ENCODE data around the gene NMNAT2. TPM values are rescaled to one million over a fixed set of nuclear protein-coding genes. Genes with fewer than 3 reads are reported as not detected.

The NMNAT2 gene
- total and polyA plus RNA-seq, 3 donors from 2014 or later: 23.6 to 52.0 (median 45.7) TPM

DNA sequence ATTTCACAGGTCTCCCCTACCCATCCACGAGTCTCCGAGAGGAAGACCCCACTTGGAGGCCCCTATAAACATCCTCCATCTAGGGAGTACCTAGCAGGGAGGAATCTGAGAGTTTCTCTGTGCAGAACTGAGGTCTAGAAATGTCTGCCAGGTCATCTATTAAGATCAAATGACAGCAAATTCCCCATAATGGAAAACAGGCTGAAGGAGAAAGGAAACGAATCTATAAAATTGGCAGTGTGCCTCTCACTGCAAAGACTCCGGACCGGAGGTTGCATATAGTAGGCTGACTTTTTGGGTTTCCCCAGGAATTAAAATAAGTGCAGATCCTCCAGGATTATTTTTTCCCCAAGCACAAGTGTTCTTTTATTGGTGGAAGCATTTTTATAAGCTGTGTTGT is 57.7 kb downstream of the NMNAT2 start:
- DNase-seq: no peak
- H3K9me3 ChIP-seq: no peaks in the 10 kb centered on the region
- no peak overlapping the region for H3K4me3 ChIP-seq
- H3K4me1 ChIP-seq: no peaks in the 10 kb centered on the region
- WGBS, 2 donors: 58 to 72% methylated on average over 5 of the region's 5 CpGs
- H3K36me3 ChIP-seq (ENCODE audit: low read depth, missing control alignments): no peaks in the 10 kb centered on the region
- no peak overlapping the region for H3K27ac ChIP-seq
- H3K27me3 ChIP-seq: no peaks in the 10 kb centered on the region
- no peak for TF ChIP-seq POLR2A (IDR thresholded peaks at IDR 0.05)
- TF ChIP-seq, protein P1, sequence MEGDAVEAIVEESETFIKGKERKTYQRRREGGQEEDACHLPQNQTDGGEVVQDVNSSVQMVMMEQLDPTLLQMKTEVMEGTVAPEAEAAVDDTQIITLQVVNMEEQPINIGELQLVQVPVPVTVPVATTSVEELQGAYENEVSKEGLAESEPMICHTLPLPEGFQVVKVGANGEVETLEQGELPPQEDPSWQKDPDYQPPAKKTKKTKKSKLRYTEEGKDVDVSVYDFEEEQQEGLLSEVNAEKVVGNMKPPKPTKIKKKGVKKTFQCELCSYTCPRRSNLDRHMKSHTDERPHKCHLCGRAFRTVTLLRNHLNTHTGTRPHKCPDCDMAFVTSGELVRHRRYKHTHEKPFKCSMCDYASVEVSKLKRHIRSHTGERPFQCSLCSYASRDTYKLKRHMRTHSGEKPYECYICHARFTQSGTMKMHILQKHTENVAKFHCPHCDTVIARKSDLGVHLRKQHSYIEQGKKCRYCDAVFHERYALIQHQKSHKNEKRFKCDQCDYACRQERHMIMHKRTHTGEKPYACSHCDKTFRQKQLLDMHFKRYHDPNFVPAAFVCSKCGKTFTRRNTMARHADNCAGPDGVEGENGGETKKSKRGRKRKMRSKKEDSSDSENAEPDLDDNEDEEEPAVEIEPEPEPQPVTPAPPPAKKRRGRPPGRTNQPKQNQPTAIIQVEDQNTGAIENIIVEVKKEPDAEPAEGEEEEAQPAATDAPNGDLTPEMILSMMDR (IDR thresholded peaks at IDR 0.05): no peak
- intact Hi-C loops (cut with DNase I; ENCODE audit: low total_unique reads): no loop called here

DNA sequence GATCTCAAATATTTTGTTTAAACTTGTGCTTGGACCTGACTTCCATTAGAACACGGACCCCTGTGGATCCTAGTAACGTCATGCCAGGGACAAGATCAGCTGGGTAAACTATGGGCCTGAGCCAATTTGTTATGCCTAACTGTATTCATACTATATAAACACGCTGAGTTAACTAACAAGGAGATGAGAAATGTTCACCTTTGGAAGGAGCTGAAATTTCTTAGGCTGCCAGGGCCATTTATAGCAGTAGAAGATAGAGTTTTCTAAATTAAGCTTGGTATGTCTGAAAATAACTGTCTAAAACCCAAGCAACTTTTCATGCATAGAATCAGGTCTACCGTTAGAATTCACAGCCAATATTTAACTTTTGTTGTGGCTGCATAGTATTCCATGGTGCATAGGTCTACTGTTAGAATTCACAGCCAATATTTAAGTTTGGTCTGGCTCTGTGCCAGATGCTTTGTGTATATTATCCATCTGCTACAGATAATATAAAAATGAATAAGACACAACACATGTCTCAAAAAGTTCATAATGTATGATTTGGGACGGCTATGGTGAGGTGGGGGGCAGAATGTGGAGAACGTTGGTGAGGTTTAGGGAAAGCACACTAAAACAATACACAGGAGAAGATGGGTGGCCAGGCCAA is 61.5 kb downstream of the NMNAT2 start:
- Histone ChIP-seq H3K9me3 (no peaks in the 10 kb centered on the region), H3K27ac (no peak overlapping the region), H3K4me1 (no peaks in the 10 kb centered on the region), H3K36me3 (ENCODE audit: low read depth, missing control alignments) (no peaks in the 10 kb centered on the region), H3K4me3 (no peak overlapping the region), H3K27me3 (no peaks in the 10 kb centered on the region)
- WGBS, 2 donors: 79 to 85% methylated on average over 6 of the region's 6 CpGs
- intact Hi-C loops (cut with DNase I; ENCODE audit: low total_unique reads): no loop called here
- no peak for DNase-seq
- TF ChIP-seq, protein P1 (IDR thresholded peaks at IDR 0.05): no peak
- TF ChIP-seq POLR2A (IDR thresholded peaks at IDR 0.05): no peak

DNA sequence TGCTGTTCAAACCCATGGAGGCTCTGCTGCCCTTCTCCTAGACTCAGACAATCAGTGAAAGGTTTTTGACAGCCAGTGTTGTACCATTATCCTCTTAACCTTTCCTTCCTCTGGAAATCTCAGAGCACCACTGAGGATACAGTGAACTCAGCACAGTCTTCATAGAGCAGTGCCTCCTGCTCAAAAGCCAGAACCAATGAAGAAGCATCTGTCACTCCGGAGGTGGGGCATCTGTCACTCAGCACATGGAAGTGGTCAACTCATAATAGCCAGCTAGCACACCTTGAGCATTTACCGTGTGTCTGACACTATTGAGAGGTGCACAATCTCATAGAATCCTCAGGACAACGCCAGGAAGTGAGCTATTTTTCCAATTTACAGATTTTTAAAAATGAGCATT is 62.4 kb downstream of the NMNAT2 start:
- DNase-seq: no peak
- Histone ChIP-seq H3K27ac (no peak overlapping the region), H3K4me1 (no peaks in the 10 kb centered on the region), H3K36me3 (ENCODE audit: low read depth, missing control alignments) (no peaks in the 10 kb centered on the region), H3K27me3 (no peaks in the 10 kb centered on the region), H3K9me3 (no peaks in the 10 kb centered on the region), H3K4me3 (no peak overlapping the region)
- intact Hi-C loops (cut with DNase I; ENCODE audit: low total_unique reads): no loop called here
- 92 to 97% methylated on average over 3 of the region's 3 CpGs for WGBS, 2 donors
- no peak for TF ChIP-seq POLR2A (IDR thresholded peaks at IDR 0.05)
- TF ChIP-seq, protein P1 (IDR thresholded peaks at IDR 0.05): no peak

DNA sequence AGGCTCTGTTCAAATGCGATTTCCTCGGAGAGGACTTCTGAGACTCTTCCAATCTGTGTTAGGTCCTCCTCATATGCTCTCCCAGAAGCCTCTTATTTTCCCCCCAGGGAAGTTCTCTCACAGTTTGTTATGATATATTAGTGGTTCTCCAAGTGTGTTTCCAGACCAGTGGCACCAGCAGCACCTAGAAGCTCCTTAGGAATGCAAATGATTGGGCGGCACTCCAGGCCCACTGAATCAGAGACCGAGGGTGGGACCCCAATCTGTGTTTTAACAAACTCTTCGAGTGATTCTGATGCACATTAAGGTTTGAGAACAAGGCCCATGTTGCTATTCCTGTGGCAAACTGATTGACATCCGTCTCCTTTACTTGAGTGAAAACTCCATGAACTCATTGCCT is 63.0 kb downstream of the NMNAT2 start:
- H3K27ac ChIP-seq: no peak overlapping the region
- H3K27me3 ChIP-seq: no peaks in the 10 kb centered on the region
- no peaks in the 10 kb centered on the region for H3K9me3 ChIP-seq
- 88 to 92% methylated on average over 6 of the region's 6 CpGs for WGBS, 2 donors
- TF ChIP-seq, protein P1 (IDR thresholded peaks at IDR 0.05): no peak
- no peak for TF ChIP-seq POLR2A (IDR thresholded peaks at IDR 0.05)
- H3K4me3 ChIP-seq: no peak overlapping the region
- no peaks in the 10 kb centered on the region for H3K4me1 ChIP-seq
- intact Hi-C loops (cut with DNase I; ENCODE audit: low total_unique reads): no loop called here
- no peaks in the 10 kb centered on the region for H3K36me3 ChIP-seq (ENCODE audit: low read depth, missing control alignments)
- no peak for DNase-seq

DNA sequence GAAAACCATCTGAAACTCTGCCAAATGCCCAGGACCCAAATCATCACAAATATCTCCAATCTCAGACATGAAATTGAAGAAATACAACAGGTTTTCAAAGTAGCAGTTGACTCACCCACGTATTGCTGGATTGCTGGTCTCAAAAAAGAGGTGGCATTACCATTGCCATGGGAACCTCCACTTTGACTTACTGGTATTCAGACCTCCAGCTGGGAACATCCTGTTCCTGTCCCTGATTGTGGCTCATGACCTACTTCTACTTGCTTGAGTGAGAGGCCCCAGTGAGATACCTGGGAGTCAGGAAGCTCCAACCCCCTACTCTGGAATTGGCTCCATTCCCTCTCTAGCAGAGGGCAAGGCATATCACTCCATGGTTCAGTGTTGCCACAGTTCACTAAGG is 64.6 kb downstream of the NMNAT2 start:
- H3K36me3 ChIP-seq (ENCODE audit: low read depth, missing control alignments): no peaks in the 10 kb centered on the region
- 35 to 42% methylated on average over 1 of the region's 1 CpG for WGBS, 2 donors
- no peaks in the 10 kb centered on the region for H3K9me3 ChIP-seq
- H3K27me3 ChIP-seq: no peaks in the 10 kb centered on the region
- H3K27ac ChIP-seq: peak overlapping the region in 1 of 2 donors; percentile 6
- TF ChIP-seq, protein P1 (IDR thresholded peaks at IDR 0.05): no peak
- no peak for TF ChIP-seq POLR2A (IDR thresholded peaks at IDR 0.05)
- H3K4me3 ChIP-seq: no peak overlapping the region
- no peaks in the 10 kb centered on the region for H3K4me1 ChIP-seq
- no peak for DNase-seq
- intact Hi-C loops (cut with DNase I; ENCODE audit: low total_unique reads): no loop called here

All from testis (tissue), 3 donors.